DMS53 treated with DMSO at 0.1 percent for 48 hours (cell line): ENCODE measurements around the gene SUMO4.

Source experiments
- DNase-seq: peaks from one replicate; lab custom pipeline; 2025; ENCODE audit not compliant: unreplicated experiment; lab: John Stamatoyannopoulos, UW

SUMO4 gene

DNA sequence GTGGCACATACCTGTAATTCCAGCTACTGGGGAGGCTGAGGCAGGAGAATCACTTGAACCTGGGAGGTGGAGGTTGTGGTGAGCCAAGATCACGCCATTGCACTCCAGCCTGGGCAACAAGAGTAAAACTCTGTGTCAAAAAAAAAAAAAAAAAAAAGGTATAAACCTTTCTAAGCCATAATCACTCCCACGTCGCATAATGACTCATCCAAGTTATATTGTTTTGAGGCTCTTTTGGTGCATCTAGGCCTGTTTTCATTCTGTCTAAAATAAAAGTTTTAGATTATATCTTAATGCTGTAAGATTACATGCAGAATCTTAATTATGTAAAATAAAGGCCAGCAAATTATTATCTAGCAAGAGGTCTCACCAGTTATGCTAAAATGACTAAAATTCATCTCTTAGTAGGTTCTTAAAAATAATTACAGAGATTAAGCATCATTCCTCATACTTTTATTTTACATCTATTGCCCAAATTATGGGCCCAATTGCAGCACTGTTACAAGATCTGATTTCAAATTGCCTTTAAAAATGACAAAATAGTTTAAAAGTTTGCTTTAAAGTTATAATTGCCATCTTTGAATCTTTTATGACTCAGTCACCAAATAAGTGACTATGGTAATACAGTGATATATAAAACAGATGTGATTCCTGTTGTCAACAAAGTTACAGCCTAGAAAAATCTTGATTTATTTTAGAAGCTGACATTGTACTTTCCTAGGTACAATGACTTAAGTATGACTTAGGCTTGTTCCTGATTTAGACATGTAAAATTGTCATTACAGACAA lies 10.4 kb upstream of the SUMO4 start:
- DNase-seq, result no peak

DNA sequence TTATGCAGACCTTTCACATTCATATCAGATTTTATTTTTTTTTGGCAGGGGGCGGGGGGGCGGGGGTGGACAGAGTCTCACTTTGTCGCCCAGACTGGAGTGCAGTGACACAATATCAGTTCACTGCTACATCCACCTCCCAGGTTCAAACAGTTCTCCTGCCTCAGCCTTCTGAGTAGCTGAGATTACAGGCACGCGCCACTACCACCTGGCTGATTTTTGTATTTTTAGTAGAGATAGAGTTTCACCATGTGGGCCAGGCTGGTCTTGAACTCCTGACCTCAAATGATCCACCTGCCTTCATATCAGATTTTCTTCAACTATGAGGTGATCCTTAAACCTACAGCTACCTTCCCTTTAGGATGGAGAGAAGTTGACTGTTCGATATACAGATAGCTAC lies 8.0 kb upstream of the SUMO4 start:
- no peak for DNase-seq

DNA sequence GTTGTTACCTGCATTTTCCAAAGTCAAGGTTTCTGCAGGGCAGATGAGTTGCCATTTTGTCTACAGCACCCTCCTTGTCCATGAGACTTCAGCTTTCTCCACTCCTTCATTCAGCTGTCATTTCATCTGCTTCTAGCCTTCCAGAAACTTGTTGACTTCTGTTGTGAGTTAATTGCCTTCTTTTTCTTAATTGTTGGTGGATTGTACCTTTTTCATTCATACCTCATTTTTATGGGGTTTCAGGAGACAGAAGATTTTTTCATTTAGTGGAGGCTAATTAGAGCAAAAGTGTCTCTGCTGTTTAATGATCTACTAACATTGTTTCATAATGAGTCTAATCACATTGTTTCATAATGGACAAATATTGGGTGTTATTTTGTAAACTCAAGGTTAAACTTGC lies 7.5 kb upstream of the SUMO4 start:
- no peak for DNase-seq

GRCh38 chr6:149393002-149393679 lies 6.9 kb upstream of the SUMO4 start:
- no peak for DNase-seq

- no peak for DNase-seq
Observed at GRCh38 chr6:149395185-149395584, 4.9 kb upstream of the SUMO4 start.

DNA sequence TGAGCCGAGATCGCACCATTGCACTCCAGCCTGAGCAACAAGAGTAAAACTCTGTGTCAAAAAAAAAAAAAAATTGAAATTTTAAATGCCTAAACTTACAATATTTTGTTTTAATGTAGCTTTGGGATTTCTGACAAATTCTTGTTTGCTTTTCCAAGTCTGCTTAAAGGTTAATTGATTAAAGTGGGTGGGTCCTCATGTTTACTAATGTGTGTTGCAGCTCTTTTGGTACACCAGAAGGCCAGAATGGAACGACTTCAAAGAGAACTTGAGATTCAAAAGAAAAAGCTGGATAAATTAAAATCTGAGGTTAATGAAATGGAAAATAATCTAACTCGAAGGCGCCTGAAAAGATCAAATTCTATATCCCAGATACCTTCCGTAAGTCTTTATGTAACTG lies 2.7 kb upstream of the SUMO4 start:
- DNase-seq, result no peak

DNA sequence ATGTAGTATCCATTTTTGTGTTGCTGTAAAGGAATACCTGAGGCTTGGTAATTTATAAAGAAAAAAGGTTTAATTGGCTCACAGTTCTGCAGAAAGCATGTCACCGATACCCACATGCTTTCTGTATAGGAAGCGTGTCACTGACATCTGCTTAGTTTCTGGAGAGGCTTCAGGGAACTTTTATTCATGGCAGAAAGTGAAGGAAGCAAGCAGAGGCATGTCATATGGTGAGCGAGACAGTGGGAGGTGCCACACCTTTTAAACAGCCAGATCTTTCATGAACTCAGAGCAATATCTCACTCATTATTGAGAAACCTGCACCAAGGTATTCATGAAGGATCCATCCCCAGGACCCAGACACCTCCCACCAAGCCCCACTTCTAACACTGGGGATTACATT lies 3.5 kb downstream of the SUMO4 start:
- DNase-seq, result no peak

- no peak for DNase-seq
Observed at GRCh38 chr6:149405823-149406765, 6.0 kb downstream of the SUMO4 start.

DNA sequence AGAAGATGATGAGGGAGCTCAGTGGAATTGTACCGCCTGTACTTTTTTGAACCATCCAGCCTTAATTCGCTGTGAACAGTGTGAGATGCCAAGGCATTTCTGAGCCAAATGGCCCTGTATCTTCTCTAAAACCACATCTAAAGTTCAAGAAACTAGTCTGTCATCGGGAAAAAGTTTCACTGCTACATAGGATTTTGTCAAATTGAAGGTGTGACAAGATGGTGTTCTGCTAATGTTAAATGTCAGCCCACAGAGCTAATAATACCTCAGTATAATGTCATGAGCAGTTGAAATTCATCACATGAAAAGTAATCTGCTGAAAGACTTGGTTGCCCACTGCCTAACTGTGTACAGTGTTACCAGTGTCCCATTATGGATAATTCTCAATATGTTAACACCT lies 9.6 kb downstream of the SUMO4 start:
- DNase-seq, result no peak

DNA sequence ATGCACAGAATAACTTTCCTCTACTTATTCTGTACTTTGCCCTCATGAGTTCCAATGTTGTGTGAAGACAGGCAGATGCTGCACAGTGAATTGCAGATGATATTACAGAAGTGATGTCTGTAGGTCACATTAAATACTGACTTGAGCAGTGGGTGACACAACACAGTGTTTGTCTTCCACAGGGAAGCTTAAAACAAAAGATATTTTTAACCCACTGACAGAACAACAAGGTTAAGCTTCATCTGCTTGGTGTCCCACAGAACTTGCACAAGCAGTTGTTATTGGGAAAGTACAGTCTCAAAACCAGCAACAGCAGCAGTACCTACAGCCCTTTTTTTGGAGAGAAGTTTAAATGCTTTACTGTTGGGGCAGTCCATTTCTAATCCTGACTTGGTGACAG lies 10.5 kb downstream of the SUMO4 start:
- no peak for DNase-seq

DNA sequence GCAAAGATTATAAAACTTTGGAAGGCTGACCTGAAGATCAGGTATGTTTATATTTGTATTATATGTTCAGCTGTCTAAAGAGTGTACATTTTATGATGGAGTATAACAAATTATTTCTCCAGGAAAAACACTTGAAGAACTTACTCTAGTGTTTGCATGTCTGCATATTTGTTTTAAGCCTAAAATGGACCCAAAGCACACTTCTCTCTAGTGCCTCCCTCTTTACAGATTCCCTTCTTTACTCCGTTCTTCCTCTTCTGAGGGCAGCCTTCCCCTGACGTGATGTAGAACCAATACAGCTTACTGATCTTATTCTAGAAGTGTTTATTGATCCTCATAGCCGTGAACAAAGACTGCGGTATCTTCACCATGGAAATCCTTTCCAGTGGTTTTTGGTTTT lies 13.9 kb downstream of the SUMO4 start:
- DNase-seq, result no peak

- no peak for DNase-seq
Observed at GRCh38 chr6:149414821-149415220, 14.8 kb downstream of the SUMO4 start.

GRCh38 chr6:149419696-149420404 lies 19.8 kb downstream of the SUMO4 start:
- no peak for DNase-seq

DNA sequence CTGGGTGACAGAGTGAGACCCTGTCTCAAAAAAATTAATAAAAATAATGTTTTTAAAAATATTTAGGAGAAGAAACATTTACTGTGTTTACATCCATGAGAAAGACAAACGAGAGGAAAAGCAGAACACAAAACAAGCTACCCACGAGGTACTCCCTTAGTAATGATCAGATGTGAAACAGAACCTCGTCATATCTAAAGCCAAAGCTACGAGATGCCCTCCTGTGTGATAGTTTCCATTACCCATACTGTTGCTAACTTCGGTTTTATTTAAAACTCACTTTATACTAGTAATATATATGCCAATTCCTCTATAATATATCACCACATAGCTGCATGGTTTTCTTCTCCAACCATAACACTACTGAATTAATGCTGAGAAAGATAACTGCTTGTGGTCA lies 21.1 kb downstream of the SUMO4 start:
- no peak for DNase-seq

- no peak for DNase-seq
Observed at GRCh38 chr6:149422581-149422980, 22.5 kb downstream of the SUMO4 start.

DNA sequence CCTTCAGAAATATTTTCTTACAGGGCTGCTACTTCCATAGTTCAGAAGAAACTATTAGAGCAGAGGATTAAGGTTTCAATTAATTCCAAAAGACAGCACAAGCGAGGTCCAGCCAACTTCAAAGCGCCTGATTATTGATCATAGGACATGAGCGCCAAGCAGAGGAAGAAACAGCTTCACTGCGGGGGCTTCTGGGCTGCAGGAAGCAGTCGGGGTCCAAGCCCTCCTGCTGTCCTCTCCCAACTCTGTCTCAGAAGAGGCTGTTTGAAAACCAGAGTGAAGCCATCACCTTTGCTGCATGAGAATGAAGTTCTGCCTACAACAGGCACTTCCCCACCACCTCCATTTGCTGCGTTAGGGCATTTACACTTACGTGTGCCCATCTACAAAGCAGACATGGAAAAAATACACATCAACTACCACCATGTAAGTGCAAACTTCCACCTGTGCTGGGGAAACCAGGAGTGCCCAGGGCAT lies 23.9 kb downstream of the SUMO4 start:
- DNase-seq, result no peak

DNA sequence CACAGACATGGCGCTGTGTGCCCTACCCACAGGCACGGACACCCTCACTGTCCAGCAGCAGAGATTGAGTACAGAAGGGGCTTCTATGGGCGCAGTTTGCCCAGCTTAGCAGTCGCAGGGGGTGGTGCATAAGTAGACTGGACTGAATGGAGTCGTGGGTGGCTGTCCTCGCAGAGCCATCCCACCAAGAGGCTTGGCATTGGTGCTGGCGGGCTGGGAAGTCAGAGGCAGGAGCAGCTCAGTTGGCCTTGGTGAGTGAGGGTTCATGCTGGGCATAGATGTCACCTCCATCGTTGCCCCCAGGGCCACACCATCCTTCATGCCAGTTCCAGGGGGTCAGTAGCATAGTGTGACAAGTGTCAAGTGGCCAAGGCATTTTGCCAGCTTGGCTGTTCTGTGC lies 25.2 kb downstream of the SUMO4 start:
- DNase-seq, result no peak

GRCh38 chr6:149425754-149426153 lies 25.7 kb downstream of the SUMO4 start:
- DNase-seq, result no peak

GRCh38 chr6:149428606-149429005 lies 28.5 kb downstream of the SUMO4 start:
- no peak for DNase-seq

DNA sequence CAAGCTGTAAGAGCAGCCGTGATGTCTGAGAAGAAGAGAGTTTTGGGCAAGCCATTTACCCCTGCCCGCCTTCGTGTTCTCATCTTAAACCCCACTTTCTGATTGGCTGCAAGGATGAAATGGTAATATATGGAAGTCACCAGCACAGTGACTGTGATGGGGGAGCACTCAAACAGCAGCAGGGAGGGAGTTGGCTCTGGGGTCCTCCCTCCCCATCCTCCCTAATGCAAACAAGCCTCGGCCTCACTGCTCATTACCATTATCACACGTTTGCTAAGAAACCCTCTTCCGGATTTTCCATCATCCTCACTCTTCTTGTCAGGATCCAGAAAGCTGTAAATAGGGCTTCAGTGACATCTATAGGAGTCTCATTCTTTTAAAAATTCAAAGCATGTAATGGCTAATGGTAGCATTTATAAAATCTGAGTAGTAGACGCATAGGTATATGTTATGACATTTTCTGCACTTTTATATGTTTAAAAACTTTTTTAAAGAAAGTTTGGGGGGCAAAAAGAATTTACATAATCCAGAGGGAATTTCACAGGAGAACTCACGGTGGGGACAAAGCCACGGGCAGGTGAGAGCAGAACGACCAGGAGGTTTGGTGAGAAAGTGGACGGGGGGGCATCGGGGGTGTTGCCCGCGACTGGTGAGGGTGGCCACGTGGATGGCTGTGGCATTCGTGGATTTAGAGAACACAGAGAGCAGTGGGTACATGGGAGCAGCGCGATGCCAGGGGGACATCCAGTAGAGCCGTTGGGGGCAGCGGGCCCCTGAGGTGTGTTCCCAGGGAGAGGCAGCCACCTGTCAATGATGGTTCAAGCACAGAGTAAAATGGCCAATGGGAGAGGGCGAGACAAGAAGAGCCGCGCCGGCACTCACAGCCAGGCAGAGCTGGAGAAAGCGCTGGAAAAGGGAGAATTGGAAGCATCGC lies 29.6 kb downstream of the SUMO4 start:
- no peak for DNase-seq
